ENCODE results near the gene PROM2. TPM values are rescaled to one million over a fixed set of nuclear protein-coding genes. Genes with fewer than 3 reads are reported as not detected.

The PROM2 gene
- total and polyA plus RNA-seq, 10 of the 15 experiments (the other 5 are each of a cell fraction or from before 2014, with no cell fraction given) = 0.01 to 0.04 TPM; not detected in 8

DNA sequence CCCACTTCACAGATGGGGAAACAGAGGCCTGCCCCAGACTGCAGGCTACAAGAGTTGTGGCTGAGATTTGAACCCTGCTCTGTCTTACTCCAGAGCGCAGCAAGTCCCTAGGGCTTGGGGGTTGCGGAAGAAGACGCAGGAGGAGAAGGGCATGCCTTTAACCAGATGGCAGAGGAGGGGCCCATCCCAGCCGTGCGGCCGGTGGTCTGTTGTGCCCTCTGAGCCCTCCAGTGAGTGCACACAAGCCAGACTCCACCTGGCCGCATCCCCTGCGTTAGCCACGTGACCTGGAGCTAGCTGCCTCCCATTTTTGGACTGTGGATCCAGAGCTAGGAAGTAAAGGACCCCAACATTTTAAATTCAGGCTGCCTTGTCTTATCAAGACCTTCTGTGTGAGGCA is 25.7 kb downstream of the PROM2 start:
- CTCF ChIA-PET = no interaction called here
- RAD21 ChIA-PET (ENCODE audit: unreplicated experiment) = no interaction called here
- H3K9me3 ChIP-seq (replicated peaks; ENCODE audit: control insufficient read depth, insufficient read depth, low read length) = no peaks in the 10 kb centered on the region
- no peak overlapping the region for H3K4me2 ChIP-seq (ENCODE audit: control insufficient read depth, insufficient read depth)
- SMC1A ChIA-PET (ENCODE audit: uncharacterized antibody, unreplicated experiment) = no interaction called here
- DNase-seq (ENCODE audit: low read depth, low spot score) (no peak), FAIRE-seq (no peak), ATAC-seq (no peak)
- in situ Hi-C loops (cut with MboI) (no loop called here), intact Hi-C loops (cut with micrococcal nuclease; ENCODE audit: unreplicated experiment) (no loop called here)
- no peaks in the 10 kb centered on the region for H3K36me3 ChIP-seq (ENCODE audit: control insufficient read depth in 2 of 2, insufficient read depth in 2 of 2, low read length in 1 of 2)
- H3K27me3 ChIP-seq (replicated peaks in 1 of 2; ENCODE audit: control insufficient read depth in 2 of 2, insufficient read depth in 2 of 2, low read length in 1 of 2) = no peaks in the 10 kb centered on the region; a peak in 2 of 4 replicates
- H3K4me3 ChIP-seq = no peak overlapping the region
- no peak overlapping the region for H3K27ac ChIP-seq (ENCODE audit: control insufficient read depth, insufficient read depth)
- H3K4me1 ChIP-seq (ENCODE audit: control insufficient read depth, insufficient read depth, low read length) = no peaks in the 10 kb centered on the region
- 54% methylated on average over 8 of the region's 9 CpGs for WGBS (ENCODE audit: insufficient coverage, insufficient replicate concordance, low lambda C conversion rate, missing lambda C conversion rate)
- H3K79me2 ChIP-seq (ENCODE audit: control insufficient read depth, insufficient read depth, low read length) = no peaks in the 10 kb centered on the region
- H4K20me1 ChIP-seq (ENCODE audit: control insufficient read depth, insufficient read depth) = no peaks in the 10 kb centered on the region; the same call in 1 of the 2 replicates
- H2AFZ ChIP-seq (ENCODE audit: control insufficient read depth, low read depth, low read length) = no peak overlapping the region
- no TSS peak for BruUV-seq (replicated peaks)
- no peak overlapping the region for H3K9ac ChIP-seq (ENCODE audit: control insufficient read depth, insufficient read depth, low read length)
- POLR2A ChIA-PET = no interaction called here
- TF ChIP-seq SP1 (IDR thresholded peaks at IDR 0.05; ENCODE audit: low read depth, low read length) (no peak), NFIC (IDR thresholded peaks at IDR 0.05; ENCODE audit: low read depth, low read length) (no peak), RELA (IDR thresholded peaks at IDR 0.05; ENCODE audit: borderline replicate concordance, partially characterized antibody) (no peak), NR2F1 (conservative IDR thresholded peaks at IDR 0.05) (no peak), ESRRA (IDR thresholded peaks at IDR 0.05; ENCODE audit: low read length) (no peak)
- TF ChIP-seq, protein P1, sequence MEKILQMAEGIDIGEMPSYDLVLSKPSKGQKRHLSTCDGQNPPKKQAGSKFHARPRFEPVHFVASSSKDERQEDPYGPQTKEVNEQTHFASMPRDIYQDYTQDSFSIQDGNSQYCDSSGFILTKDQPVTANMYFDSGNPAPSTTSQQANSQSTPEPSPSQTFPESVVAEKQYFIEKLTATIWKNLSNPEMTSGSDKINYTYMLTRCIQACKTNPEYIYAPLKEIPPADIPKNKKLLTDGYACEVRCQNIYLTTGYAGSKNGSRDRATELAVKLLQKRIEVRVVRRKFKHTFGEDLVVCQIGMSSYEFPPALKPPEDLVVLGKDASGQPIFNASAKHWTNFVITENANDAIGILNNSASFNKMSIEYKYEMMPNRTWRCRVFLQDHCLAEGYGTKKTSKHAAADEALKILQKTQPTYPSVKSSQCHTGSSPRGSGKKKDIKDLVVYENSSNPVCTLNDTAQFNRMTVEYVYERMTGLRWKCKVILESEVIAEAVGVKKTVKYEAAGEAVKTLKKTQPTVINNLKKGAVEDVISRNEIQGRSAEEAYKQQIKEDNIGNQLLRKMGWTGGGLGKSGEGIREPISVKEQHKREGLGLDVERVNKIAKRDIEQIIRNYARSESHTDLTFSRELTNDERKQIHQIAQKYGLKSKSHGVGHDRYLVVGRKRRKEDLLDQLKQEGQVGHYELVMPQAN (conservative IDR thresholded peaks at IDR 0.05) = no peak

DNA sequence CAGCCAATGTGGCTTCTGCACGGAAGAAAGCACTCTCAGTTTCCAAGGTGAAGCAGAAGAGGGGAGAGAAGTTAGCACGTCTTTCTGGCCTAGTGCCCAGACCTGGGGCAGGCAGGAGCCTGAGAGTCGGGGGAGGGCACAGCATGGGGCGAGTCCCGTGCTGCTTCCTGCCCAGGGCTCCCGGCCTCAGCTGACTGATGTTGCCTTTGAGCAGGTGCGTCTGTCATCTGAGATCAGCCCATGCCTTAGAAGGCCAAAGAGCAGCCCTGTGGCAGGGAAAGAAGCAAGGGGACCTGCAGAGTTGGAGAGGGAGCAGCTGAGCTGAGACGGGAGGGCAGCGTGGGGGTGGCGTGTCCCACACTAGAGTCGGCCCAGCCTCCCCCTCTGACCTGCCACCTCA is 26.2 kb downstream of the PROM2 start:
- no peak for DNase-seq (ENCODE audit: low read depth, low spot score)
- intact Hi-C loops (cut with micrococcal nuclease; ENCODE audit: unreplicated experiment) = no loop called here
- no peak overlapping the region for H3K4me2 ChIP-seq (ENCODE audit: control insufficient read depth, insufficient read depth)
- no peak overlapping the region for H3K27ac ChIP-seq (ENCODE audit: control insufficient read depth, insufficient read depth)
- no peaks in the 10 kb centered on the region for H3K4me1 ChIP-seq (ENCODE audit: control insufficient read depth, insufficient read depth, low read length)
- ChIA-PET SMC1A (ENCODE audit: uncharacterized antibody, unreplicated experiment) (no interaction called here), RAD21 (ENCODE audit: unreplicated experiment) (no interaction called here), POLR2A (no interaction called here), CTCF (no interaction called here)
- no peaks in the 10 kb centered on the region; the same call in 1 of the 2 replicates for H4K20me1 ChIP-seq (ENCODE audit: control insufficient read depth, insufficient read depth)
- no peaks in the 10 kb centered on the region for H3K36me3 ChIP-seq (ENCODE audit: control insufficient read depth in 2 of 2, insufficient read depth in 2 of 2, low read length in 1 of 2)
- no peaks in the 10 kb centered on the region for H3K9me3 ChIP-seq (replicated peaks; ENCODE audit: control insufficient read depth, insufficient read depth, low read length)
- H2AFZ ChIP-seq (ENCODE audit: control insufficient read depth, low read depth, low read length) = no peak overlapping the region
- no peak for ATAC-seq
- H3K79me2 ChIP-seq (ENCODE audit: control insufficient read depth, insufficient read depth, low read length) = no peaks in the 10 kb centered on the region
- H3K9ac ChIP-seq (ENCODE audit: control insufficient read depth, insufficient read depth, low read length) = no peak overlapping the region
- no TSS peak for BruUV-seq (replicated peaks)
- in situ Hi-C loops (cut with MboI) = no loop called here
- WGBS (ENCODE audit: insufficient coverage, insufficient replicate concordance, low lambda C conversion rate, missing lambda C conversion rate) = 12% methylated on average over 11 of the region's 11 CpGs
- no peak for FAIRE-seq
- H3K4me3 ChIP-seq = no peak overlapping the region
- no peaks in the 10 kb centered on the region; a peak in 2 of 4 replicates for H3K27me3 ChIP-seq (replicated peaks in 1 of 2; ENCODE audit: control insufficient read depth in 2 of 2, insufficient read depth in 2 of 2, low read length in 1 of 2)
- TF ChIP-seq PAX8 (IDR thresholded peaks at IDR 0.05) (no peak), BHLHE40 (IDR thresholded peaks at IDR 0.05; ENCODE audit: borderline replicate concordance in 1 of 2, low read depth in 2 of 2, low read length in 1 of 2) (peak in 1 of 2 experiments; percentile 21; a peak in 1 of 4 replicates)
